ENCODE measurements around the gene SLC17A8. TPM values are rescaled to one million over a fixed set of nuclear protein-coding genes. Genes with fewer than 3 reads are reported as not detected.

Gene SLC17A8
- total and polyA plus RNA-seq, 4 donors: 0.08 to 3.9 (median 0.24) TPM

DNA sequence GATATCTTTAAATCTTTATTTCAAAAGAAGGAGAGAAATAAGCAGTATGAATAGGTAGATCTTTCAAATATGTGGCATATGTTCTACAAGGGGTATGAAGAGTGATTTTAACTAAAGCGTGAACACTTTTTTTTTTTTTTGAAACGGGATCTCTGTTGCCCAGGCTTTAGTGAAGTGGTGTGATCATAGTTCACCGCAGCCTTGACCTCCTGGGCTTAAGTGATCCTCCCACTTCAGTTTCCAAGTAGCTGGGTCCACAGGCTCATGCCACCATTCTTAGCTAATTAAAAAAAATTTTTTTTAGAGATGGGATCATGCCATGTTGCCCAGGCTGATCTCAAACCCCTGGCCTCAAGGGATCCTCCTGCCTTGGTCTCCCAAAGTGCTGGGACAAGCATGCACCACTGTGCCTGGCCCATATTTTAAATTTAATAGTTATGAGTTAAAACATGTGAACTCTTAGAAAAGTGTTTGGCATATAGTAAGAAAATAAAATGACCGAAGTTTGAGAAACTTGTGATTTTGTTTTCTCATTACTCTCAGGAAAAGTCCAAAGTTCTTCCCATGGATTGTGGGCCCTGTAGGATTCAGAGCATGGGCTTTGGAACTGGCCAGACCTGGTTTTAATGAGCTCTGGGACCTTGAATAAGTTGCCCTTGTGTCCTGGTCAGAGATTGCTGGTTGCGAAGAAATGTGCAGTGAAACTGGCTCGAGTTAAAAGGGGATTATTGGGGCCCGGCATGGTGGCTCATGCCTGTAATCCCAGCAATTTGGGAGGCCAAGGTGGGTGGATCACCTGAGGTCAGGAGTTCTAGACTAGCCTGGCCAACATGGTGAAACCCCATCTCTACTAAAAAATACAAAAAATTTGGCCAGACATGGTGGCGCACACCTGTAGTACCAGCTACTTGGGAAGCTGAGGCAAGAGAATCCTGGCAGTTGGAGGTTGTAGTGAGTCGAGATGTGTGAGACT, 27.0 kb downstream of the SLC17A8 start:
- Histone ChIP-seq H3K27ac (ENCODE audit: low read depth in 1 of 2, low read length in 2 of 2) (no peak overlapping the region), H3K27me3 (ENCODE audit: control insufficient read depth in 4 of 4, insufficient read depth in 4 of 4, low read length in 3 of 4) (no peaks in the 10 kb centered on the region), H3K4me3 (ENCODE audit: low read depth in 1 of 3, low read length in 3 of 3) (no peak overlapping the region), H3K9ac (ENCODE audit: low read depth in 1 of 2, low read length in 2 of 2) (no peak overlapping the region), H3K36me3 (ENCODE audit: control insufficient read depth in 4 of 4, insufficient read depth in 3 of 4, low read depth in 1 of 4, low read length in 3 of 4) (no peaks in the 10 kb centered on the region), H3K4me1 (ENCODE audit: control insufficient read depth in 4 of 4, insufficient read depth in 4 of 4, low read length in 3 of 4) (no peaks in the 10 kb centered on the region), H3K9me3 (ENCODE audit: control insufficient read depth in 4 of 4, low read length in 3 of 4) (no peaks in the 10 kb centered on the region)
- TF ChIP-seq YY1 (IDR thresholded peaks at IDR 0.05): no peak
- DNase-seq (ENCODE audit: low spot score): no peak
- WGBS: 84% methylated on average over 9 of the region's 9 CpGs

DNA sequence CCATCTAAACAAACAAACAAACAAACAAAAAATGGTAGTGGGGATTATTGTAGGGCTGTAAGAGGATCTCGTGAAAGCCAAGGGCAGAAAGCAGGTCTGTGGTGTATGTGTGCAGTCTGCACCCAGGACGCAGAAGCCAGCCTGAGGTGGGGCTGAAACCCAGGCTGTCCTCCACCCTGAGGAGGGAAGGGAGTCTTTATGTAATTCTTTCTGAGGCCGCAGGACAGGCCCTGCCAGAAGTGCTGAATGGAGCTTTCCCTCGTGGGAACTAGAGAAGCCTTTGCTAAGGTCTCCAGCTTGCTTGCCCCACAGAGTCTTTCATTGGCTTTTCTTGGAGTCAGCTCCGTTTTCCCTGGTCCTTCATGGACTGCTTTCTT, 27.7 kb downstream of the SLC17A8 start:
- H3K27me3 ChIP-seq (ENCODE audit: control insufficient read depth in 4 of 4, insufficient read depth in 4 of 4, low read length in 3 of 4): no peaks in the 10 kb centered on the region
- 89% methylated on average over 5 of the region's 5 CpGs for WGBS
- TF ChIP-seq, protein P1, sequence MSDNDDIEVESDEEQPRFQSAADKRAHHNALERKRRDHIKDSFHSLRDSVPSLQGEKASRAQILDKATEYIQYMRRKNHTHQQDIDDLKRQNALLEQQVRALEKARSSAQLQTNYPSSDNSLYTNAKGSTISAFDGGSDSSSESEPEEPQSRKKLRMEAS (IDR thresholded peaks at IDR 0.05): no peak
- TF ChIP-seq JUND (IDR thresholded peaks at IDR 0.05): no peak
- TF ChIP-seq, protein P2, sequence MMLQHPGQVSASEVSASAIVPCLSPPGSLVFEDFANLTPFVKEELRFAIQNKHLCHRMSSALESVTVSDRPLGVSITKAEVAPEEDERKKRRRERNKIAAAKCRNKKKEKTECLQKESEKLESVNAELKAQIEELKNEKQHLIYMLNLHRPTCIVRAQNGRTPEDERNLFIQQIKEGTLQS (IDR thresholded peaks at IDR 0.05): no peak
- no peak overlapping the region for H3K4me3 ChIP-seq (ENCODE audit: low read depth in 1 of 3, low read length in 3 of 3)
- no peak overlapping the region for H3K27ac ChIP-seq (ENCODE audit: low read depth in 1 of 2, low read length in 2 of 2)
- H3K36me3 ChIP-seq (ENCODE audit: control insufficient read depth in 4 of 4, insufficient read depth in 3 of 4, low read depth in 1 of 4, low read length in 3 of 4): no peaks in the 10 kb centered on the region
- no peak overlapping the region for H3K9ac ChIP-seq (ENCODE audit: low read depth in 1 of 2, low read length in 2 of 2)
- DNase-seq (ENCODE audit: low spot score): no peak
- H3K4me1 ChIP-seq (ENCODE audit: control insufficient read depth in 4 of 4, insufficient read depth in 4 of 4, low read length in 3 of 4): no peaks in the 10 kb centered on the region
- H3K9me3 ChIP-seq (ENCODE audit: control insufficient read depth in 4 of 4, low read length in 3 of 4): no peaks in the 10 kb centered on the region

DNA sequence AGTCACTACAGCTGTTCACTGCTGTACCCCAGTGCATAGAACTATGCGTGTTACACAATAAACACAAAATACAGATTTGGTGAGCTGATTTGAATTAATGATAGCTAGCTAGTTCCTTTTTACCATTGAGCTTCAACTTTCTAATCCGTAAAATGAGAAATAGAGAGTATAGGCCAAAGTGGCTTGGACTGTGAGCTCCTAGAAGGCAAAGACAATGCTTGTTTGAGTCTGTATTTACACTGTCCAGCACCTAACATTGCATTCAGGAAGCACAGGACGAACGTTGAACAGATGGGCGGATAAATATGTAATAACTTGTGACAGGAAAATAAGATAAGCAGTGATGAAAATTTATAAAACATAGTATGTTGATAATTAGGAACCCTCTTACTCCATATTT, 31.5 kb downstream of the SLC17A8 start:
- WGBS: 89% methylated on average over 5 of the region's 5 CpGs
- Histone ChIP-seq H3K27ac (ENCODE audit: low read depth in 1 of 2, low read length in 2 of 2) (no peak overlapping the region), H3K9me3 (ENCODE audit: control insufficient read depth in 4 of 4, low read length in 3 of 4) (no peaks in the 10 kb centered on the region), H3K9ac (ENCODE audit: low read depth in 1 of 2, low read length in 2 of 2) (no peak overlapping the region), H3K4me3 (ENCODE audit: low read depth in 1 of 3, low read length in 3 of 3) (no peak overlapping the region), H3K4me1 (ENCODE audit: control insufficient read depth in 4 of 4, insufficient read depth in 4 of 4, low read length in 3 of 4) (peaks cover 0 to 4% (median 2%) of the 10 kb centered on the region in 4 donors), H3K27me3 (ENCODE audit: control insufficient read depth in 4 of 4, insufficient read depth in 4 of 4, low read length in 3 of 4) (no peaks in the 10 kb centered on the region), H3K36me3 (ENCODE audit: control insufficient read depth in 4 of 4, insufficient read depth in 3 of 4, low read depth in 1 of 4, low read length in 3 of 4) (no peaks in the 10 kb centered on the region)
- TF ChIP-seq FOXA1 (IDR thresholded peaks at IDR 0.05): no peak
- TF ChIP-seq TAF1 (conservative IDR thresholded peaks at IDR 0.05): no peak
- no peak for TF ChIP-seq RXRA (IDR thresholded peaks at IDR 0.05)
- TF ChIP-seq EGR1 (IDR thresholded peaks at IDR 0.05; ENCODE audit: low read depth in 2 of 2): no peak
- TF ChIP-seq, protein P3, sequence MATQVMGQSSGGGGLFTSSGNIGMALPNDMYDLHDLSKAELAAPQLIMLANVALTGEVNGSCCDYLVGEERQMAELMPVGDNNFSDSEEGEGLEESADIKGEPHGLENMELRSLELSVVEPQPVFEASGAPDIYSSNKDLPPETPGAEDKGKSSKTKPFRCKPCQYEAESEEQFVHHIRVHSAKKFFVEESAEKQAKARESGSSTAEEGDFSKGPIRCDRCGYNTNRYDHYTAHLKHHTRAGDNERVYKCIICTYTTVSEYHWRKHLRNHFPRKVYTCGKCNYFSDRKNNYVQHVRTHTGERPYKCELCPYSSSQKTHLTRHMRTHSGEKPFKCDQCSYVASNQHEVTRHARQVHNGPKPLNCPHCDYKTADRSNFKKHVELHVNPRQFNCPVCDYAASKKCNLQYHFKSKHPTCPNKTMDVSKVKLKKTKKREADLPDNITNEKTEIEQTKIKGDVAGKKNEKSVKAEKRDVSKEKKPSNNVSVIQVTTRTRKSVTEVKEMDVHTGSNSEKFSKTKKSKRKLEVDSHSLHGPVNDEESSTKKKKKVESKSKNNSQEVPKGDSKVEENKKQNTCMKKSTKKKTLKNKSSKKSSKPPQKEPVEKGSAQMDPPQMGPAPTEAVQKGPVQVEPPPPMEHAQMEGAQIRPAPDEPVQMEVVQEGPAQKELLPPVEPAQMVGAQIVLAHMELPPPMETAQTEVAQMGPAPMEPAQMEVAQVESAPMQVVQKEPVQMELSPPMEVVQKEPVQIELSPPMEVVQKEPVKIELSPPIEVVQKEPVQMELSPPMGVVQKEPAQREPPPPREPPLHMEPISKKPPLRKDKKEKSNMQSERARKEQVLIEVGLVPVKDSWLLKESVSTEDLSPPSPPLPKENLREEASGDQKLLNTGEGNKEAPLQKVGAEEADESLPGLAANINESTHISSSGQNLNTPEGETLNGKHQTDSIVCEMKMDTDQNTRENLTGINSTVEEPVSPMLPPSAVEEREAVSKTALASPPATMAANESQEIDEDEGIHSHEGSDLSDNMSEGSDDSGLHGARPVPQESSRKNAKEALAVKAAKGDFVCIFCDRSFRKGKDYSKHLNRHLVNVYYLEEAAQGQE (IDR thresholded peaks at IDR 0.05): no peak
- DNase-seq (ENCODE audit: low spot score): no peak

All from liver (tissue), 9 donors.